ENCODE results near the gene SPRR2A.
"Not testable (repeated sequence)": the region's sequence is repeated elsewhere in the genome, so short reads cannot be mapped to it uniquely, and the experiment has no call there.

The SPRR2A gene

DNA sequence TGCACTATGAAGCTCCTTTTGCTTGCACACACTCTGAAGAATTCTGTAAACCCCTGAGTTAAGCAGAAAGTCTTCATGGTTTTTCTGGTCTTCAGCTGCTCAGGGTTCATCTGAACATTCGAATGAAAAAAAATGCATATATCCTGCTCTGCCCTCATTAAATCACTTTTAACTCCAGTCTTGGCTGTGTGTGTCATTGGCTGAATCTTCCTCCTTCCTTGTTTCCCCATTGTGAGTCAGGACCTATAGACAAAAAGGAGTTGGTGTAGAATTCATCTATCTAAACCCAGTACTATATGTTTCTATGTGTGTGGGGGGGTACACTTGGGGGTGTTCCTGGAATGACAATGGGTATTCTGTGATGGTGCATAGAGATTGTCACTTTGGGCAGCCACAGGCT, 32.9 kb downstream of the SPRR2A start:
- no peak for DNase-seq (ENCODE audit: low spot score)

- DNase-seq (ENCODE audit: low spot score): no peak
These were observed 34.2 kb downstream of the SPRR2A start for GRCh38 chr1:153023109-153023508.

GRCh38 chr1:153022340-153022739, 35.0 kb downstream of the SPRR2A start:
- DNase-seq (ENCODE audit: low spot score): not testable (repeated sequence)

DNA sequence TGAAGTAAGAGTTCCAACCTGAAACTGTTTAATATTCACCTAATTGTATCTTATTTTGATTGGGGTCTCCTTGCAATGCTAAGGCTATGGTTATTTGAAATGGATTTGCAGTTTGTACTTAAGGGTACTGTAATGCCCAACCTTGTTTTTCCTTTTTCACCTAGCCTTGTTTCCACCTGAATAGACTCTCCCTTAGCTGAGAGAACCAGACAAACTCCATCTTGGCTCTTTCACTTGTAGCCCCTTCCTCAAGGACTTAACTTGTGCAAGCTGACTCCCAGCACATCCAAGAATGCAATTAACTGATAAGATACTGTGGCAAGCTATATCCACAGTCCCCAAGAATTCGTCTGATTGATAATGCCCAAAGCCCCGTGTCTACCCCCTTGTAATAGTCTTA, 35.5 kb downstream of the SPRR2A start:
- DNase-seq (ENCODE audit: low spot score): not testable (repeated sequence)

- DNase-seq (ENCODE audit: low spot score): not testable (repeated sequence)
These were observed 46.0 kb downstream of the SPRR2A start for GRCh38 chr1:153011235-153011758.
